ENCODE measurements around the gene ERVK3-1.

Gene ERVK3-1

DNA sequence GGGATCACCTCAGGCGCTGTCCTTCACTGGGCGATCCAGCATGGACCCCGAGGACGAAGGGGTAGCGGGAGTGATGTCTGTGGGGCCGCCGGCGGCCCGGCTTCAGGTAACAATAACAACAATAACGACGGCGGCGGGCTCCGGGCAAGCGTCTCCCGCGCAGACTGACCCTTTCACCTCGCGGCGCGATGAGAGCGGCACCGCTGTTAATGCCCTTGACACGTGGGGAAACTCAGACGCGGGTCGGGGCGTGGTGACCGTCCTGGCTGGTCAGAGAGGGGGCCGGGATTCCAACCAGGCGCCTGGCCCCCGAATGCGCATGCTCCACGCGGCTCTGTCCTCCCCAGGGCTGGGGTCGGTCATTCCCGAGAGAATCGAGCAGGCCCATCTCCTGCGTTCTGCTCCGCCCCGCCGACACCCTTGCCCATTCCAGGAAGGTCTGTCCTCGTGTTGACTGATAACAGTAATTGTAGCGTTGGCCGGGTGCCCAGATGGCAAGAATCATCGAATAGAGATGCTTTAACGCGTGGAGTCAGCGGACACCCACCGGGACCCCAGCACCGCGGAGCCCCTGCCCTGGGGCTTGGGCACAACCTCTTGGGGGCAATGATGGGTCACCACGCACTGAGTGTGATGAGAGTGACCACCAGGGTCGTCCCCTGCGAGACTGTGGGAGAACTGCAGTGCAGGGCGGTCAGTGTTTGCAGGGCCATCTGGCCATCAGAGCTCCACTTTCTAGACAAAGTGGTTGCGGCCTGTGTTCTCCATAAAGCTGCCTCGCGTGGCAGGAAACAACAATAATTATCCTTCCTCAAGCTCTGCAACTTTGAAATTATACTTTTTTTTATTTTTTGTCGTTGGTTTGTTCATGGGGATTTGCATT, 25.9 kb upstream of the ERVK3-1 start:
- no peak for DNase-seq (ENCODE audit: low read depth)
- peak overlapping the region; percentile 96 for H3K4me3 ChIP-seq (ENCODE audit: low read depth, low read length)
- TF ChIP-seq, protein P1, sequence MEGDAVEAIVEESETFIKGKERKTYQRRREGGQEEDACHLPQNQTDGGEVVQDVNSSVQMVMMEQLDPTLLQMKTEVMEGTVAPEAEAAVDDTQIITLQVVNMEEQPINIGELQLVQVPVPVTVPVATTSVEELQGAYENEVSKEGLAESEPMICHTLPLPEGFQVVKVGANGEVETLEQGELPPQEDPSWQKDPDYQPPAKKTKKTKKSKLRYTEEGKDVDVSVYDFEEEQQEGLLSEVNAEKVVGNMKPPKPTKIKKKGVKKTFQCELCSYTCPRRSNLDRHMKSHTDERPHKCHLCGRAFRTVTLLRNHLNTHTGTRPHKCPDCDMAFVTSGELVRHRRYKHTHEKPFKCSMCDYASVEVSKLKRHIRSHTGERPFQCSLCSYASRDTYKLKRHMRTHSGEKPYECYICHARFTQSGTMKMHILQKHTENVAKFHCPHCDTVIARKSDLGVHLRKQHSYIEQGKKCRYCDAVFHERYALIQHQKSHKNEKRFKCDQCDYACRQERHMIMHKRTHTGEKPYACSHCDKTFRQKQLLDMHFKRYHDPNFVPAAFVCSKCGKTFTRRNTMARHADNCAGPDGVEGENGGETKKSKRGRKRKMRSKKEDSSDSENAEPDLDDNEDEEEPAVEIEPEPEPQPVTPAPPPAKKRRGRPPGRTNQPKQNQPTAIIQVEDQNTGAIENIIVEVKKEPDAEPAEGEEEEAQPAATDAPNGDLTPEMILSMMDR (IDR thresholded peaks at IDR 0.05; ENCODE audit: low read depth, low read length, missing control alignments): no peak
- in situ Hi-C loops (cut with HindIII; ENCODE audit: low sequenced_read_pairs): no loop called here

- in situ Hi-C loops (cut with HindIII; ENCODE audit: low sequenced_read_pairs): no loop called here
- peak overlapping the region; percentile 96 for H3K4me3 ChIP-seq (ENCODE audit: low read depth, low read length)
- no peak for DNase-seq (ENCODE audit: low read depth)
- TF ChIP-seq, protein P1 (IDR thresholded peaks at IDR 0.05; ENCODE audit: low read depth, low read length, missing control alignments): no peak
Measured at GRCh38 chr19:58279925-58280316, 25.3 kb upstream of the ERVK3-1 start.

- in situ Hi-C loops (cut with HindIII; ENCODE audit: low sequenced_read_pairs): no loop called here
- TF ChIP-seq, protein P1 (IDR thresholded peaks at IDR 0.05; ENCODE audit: low read depth, low read length, missing control alignments): no peak
- DNase-seq (ENCODE audit: low read depth): no peak
- no peak overlapping the region for H3K4me3 ChIP-seq (ENCODE audit: low read depth, low read length)
Measured at GRCh38 chr19:58284199-58284598, 21.0 kb upstream of the ERVK3-1 start.

GRCh38 chr19:58291943-58292342, 13.2 kb upstream of the ERVK3-1 start:
- DNase-seq (ENCODE audit: low read depth): no peak
- in situ Hi-C loops (cut with HindIII; ENCODE audit: low sequenced_read_pairs): no loop called here
- TF ChIP-seq, protein P1 (IDR thresholded peaks at IDR 0.05; ENCODE audit: low read depth, low read length, missing control alignments): no peak
- H3K4me3 ChIP-seq (ENCODE audit: low read depth, low read length): no peak overlapping the region

GRCh38 chr19:58294743-58295374, 10.3 kb upstream of the ERVK3-1 start:
- in situ Hi-C loops (cut with HindIII; ENCODE audit: low sequenced_read_pairs): loop anchor here (5.0 kb wide), 1 partner anchor 68 kb away; the partner anchor contains the start of gene ZNF544
- DNase-seq (ENCODE audit: low read depth): no peak
- TF ChIP-seq, protein P1 (IDR thresholded peaks at IDR 0.05; ENCODE audit: low read depth, low read length, missing control alignments): no peak
- no peak overlapping the region for H3K4me3 ChIP-seq (ENCODE audit: low read depth, low read length)

GRCh38 chr19:58296104-58296503, 9.1 kb upstream of the ERVK3-1 start:
- TF ChIP-seq, protein P1 (IDR thresholded peaks at IDR 0.05; ENCODE audit: low read depth, low read length, missing control alignments): no peak
- in situ Hi-C loops (cut with HindIII; ENCODE audit: low sequenced_read_pairs): loop anchor here (5.0 kb wide), 1 partner anchor 69 kb away; the partner anchor contains the start of gene ZNF544
- no peak for DNase-seq (ENCODE audit: low read depth)
- H3K4me3 ChIP-seq (ENCODE audit: low read depth, low read length): no peak overlapping the region
